GM23338 (cell line): Measurements from ENCODE around the gene RAB34. TPM values are rescaled to one million over a fixed set of nuclear protein-coding genes. Genes with fewer than 3 reads are reported as not detected.

Source experiments
- ATAC-seq: fragments of 200-7000 bp; cut with Tn5 transposase; 3 replicates; pipeline ENCODE4 v1.9.1; 2020
- DNase-seq: peaks from one replicate; pipeline ENCODE4 v3.0.0-alpha.2; 2015; ENCODE audit warnings: low spot score
- H2AFZ ChIP-seq: fragments of 200-600 bp; sonication (generic); 2 replicates; pipeline ENCODE4 v1.8.0; 2016; ENCODE audit warnings: antibody characterized with exemption, mild to moderate bottlenecking, moderate library complexity
- H3F3A ChIP-seq: fragments of 200-600 bp; sonication (generic); replicated peaks from 2 replicates; pipeline ENCODE4 v1.8.0; 2017; ENCODE audit warnings: antibody characterized with exemption, mixed run types, low read depth
- H3K27ac ChIP-seq: fragments of 200-600 bp; sonication (generic); 2 replicates; pipeline ENCODE4 v1.6.1; 2016; ENCODE audit warnings: low read depth
- H3K27me3 ChIP-seq: fragments of 200-600 bp; sonication (generic); 2 replicates; pipeline ENCODE4 v1.8.0; 2016; ENCODE audit warnings: mild to moderate bottlenecking, mixed run types, moderate library complexity; ENCODE audit not compliant: insufficient read depth
- H3K36me3 ChIP-seq: fragments of 200-600 bp; sonication (generic); 2 replicates; pipeline ENCODE4 v1.8.0; 2016; ENCODE audit warnings: mild to moderate bottlenecking; ENCODE audit not compliant: insufficient read depth
- H3K4me1 ChIP-seq: fragments of 200-600 bp; sonication (generic); 2 replicates; pipeline ENCODE4 v1.8.0; 2016; ENCODE audit warnings: mild to moderate bottlenecking, moderate library complexity; ENCODE audit not compliant: insufficient read depth
- H3K4me2 ChIP-seq: fragments of 200-600 bp; sonication (generic); 2 replicates; pipeline ENCODE4 v1.7.1; 2017; ENCODE audit warnings: mixed run types
- H3K4me3 ChIP-seq: fragments of 200-600 bp; sonication (generic); 2 replicates; pipeline ENCODE4 v1.6.1; 2016; ENCODE audit warnings: mixed run types
- H3K79me2 ChIP-seq: fragments of 200-600 bp; sonication (generic); replicated peaks from 2 replicates; pipeline ENCODE4 v1.8.0; 2017; ENCODE audit warnings: mild to moderate bottlenecking; ENCODE audit not compliant: insufficient read depth
- H3K9me2 ChIP-seq: fragments of 200-600 bp; sonication (generic); 2 replicates; pipeline ENCODE4 v1.8.0; 2017; ENCODE audit not compliant: insufficient read depth
- H4K20me1 ChIP-seq: fragments of 200-600 bp; sonication (generic); replicated peaks from 2 replicates; pipeline ENCODE4 v1.8.0; 2017; ENCODE audit warnings: mild to moderate bottlenecking; ENCODE audit not compliant: insufficient read depth
- H3K27ac Mint-ChIP-seq: 2 replicates; pipeline ENCODE4 v1.8.0; 2020; ENCODE audit warnings: inconsistent platforms, mild to moderate bottlenecking, moderate library complexity, mixed read lengths
- H3K27me3 Mint-ChIP-seq: 3 replicates; pipeline ENCODE4 v1.8.0; 2022; ENCODE audit warnings: low read depth, mild to moderate bottlenecking, moderate library complexity, mixed read lengths, inconsistent platforms; ENCODE audit not compliant: insufficient read depth, poor library complexity
- H3K36me3 Mint-ChIP-seq: 3 replicates; pipeline ENCODE4 v1.8.0; 2021; ENCODE audit warnings: low read depth, mild to moderate bottlenecking, inconsistent platforms, moderate library complexity, mixed read lengths
- H3K4me1 Mint-ChIP-seq: 3 replicates; pipeline ENCODE4 v1.8.0; 2020; ENCODE audit warnings: mild to moderate bottlenecking, inconsistent platforms, mixed read lengths
- H3K4me3 Mint-ChIP-seq: 3 replicates; pipeline ENCODE4 v1.8.0; 2021; ENCODE audit warnings: moderate library complexity, mild to moderate bottlenecking, inconsistent platforms, mixed read lengths
- H3K9me3 Mint-ChIP-seq: 3 replicates; pipeline ENCODE4 v1.8.0; 2020; ENCODE audit warnings: moderate library complexity, mild to moderate bottlenecking, inconsistent platforms, mixed read lengths
- CREB1 ChIP-seq: fragments of 250-450 bp; sonication (Bioruptor Pico); IDR thresholded peaks from 2 replicates; pipeline ENCODE4 v1.5.0; 2020; ENCODE audit warnings: low read depth, mild to moderate bottlenecking, moderate library complexity
- EZH2 ChIP-seq: fragments of 200-600 bp; sonication (generic); IDR thresholded peaks from one replicate; pipeline ENCODE4 v1.8.0; 2017; ENCODE audit warnings: antibody characterized with exemption, mild to moderate bottlenecking, low read depth; ENCODE audit not compliant: unreplicated experiment
- JUNB ChIP-seq: IDR thresholded peaks from one replicate; pipeline ENCODE4 v1.6.1; 2016; ENCODE audit warnings: antibody characterized with exemption; ENCODE audit not compliant: unreplicated experiment
- POLR2AphosphoS5 ChIP-seq: IDR thresholded peaks from 2 replicates; pipeline ENCODE4 v1.6.1; 2016; ENCODE audit warnings: antibody characterized with exemption, low read depth
- STAT1 ChIP-seq: IDR thresholded peaks from one replicate; pipeline ENCODE4 v1.6.1; 2016; ENCODE audit warnings: antibody characterized with exemption; ENCODE audit not compliant: unreplicated experiment
- ZNF114 ChIP-seq: fragments of 250-450 bp; sonication (Bioruptor Pico); IDR thresholded peaks from 2 replicates; pipeline ENCODE4 v1.5.0; 2020; ENCODE audit warnings: mild to moderate bottlenecking, moderate library complexity
- ZNF331 ChIP-seq: fragments of 250-450 bp; sonication (Bioruptor Pico); IDR thresholded peaks from 2 replicates; pipeline ENCODE4 v1.5.0; 2020; ENCODE audit warnings: low read depth, mild to moderate bottlenecking, moderate library complexity
- polyA plus RNA-seq: library from polyadenylated mRNA; unstranded; fragments of >200 nt; fragmentation: Nextera tagmentation; extraction: Ambion mirVana; gene quantifications from 2 replicates; pipeline ENCODE4 v1.2.1, GENCODE V29; 2016
- total RNA-seq: library from RNA; depleted of rRNA; stranded (reverse); fragments of >200 nt; shearing (Covaris generic); gene quantifications from 2 replicates; pipeline ENCODE4 v1.2.3, GENCODE V29; 2014
- TF ChIP-seq, protein P1 (sequence below), 2 experiments: fragments of 200-600 bp in 1 of 2; sonication (generic) in 1 of 2; conservative IDR thresholded peaks; 2 replicates each; pipeline versions ENCODE4 v1.5.1 to v1.6.1; 2016 to 2017; ENCODE audit warnings: antibody characterized with exemption in 2 of 2, low read depth in 2 of 2, mild to moderate bottlenecking in 2 of 2, moderate library complexity in 1 of 2
- TF ChIP-seq, protein P2 (sequence below): fragments of 250-450 bp; sonication (Bioruptor Pico); IDR thresholded peaks from 2 replicates; pipeline ENCODE4 v1.5.0; 2020; ENCODE audit warnings: mild to moderate bottlenecking, moderate library complexity

Gene RAB34
- total and polyA plus RNA-seq, 2 experiments from 2014 or later = 184 to 394 TPM

DNA sequence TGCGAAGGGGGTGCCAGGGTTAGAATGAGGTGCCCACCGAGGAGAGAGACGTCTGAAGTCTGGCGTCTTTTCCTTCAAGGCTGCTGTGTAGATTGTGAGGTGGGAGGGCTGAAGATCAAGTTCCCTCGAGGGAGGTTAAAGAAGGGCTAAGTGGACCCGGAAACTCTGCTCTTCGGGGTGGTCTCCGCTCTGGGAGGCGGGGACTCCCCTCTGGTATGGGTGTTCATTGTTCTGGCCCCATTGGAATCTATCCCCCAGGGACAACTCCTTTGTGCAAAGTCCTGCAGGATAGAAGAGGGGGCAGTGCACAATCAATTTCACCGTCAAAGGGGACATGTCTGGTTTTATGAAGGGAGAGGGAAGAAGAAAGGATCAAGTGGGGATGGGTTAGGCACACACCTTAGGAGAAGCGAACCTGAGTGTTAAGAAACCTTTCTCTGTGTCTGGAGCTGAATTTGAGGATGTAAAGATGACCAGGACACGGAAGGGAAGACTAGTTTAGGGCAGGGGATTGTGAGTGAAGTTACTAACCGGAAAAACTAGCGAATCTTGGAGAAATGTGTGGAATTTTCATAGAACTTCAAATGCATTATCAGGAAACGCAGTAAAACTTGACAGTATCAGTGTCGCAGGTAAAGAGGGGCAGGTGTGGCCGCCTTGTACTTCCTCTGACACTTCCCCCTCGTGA is 809 bp upstream of the RAB34 start (continued):
- TF ChIP-seq STAT1 = no peak

DNA sequence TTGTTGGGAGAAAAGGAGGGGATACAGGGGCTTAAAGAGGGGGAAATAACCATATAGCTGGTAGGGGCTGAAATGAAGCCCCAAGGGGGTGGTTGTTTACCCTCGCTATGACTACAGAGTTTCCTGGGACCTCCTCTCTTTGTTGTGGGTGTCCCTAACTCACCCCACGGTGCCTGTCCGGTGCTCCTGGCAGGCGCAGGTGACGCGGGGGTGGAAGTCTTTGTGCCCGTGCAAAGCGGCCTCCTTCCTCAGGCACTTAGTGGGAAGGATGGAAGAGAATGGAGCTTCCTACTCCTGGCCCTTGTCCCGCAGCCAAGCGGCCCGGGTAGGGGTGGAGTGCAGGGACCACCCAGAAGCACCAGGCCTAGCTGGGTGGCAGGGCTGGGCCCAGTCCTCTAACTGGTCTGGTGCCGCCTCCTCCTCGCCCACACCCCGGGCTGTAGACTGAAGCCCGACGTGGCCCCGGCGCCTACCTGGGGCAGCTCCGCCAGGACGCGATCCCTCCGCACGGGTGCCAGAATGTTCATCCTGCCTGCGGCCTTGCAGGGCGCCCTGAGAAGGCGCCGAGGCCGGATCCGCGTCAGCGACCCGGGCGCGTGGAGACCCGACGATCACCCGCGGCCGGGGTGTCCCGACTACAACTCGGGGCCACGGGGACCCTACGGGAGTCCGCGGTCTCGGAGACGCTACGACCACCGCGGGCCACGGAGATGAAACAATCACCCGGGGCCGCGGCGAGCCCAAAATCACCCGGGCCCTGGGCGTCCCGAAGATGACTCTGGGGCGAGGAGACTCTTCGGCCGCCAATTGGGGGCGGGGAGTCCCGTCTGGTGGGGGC is 709 bp downstream of the RAB34 start:
- ATAC-seq (peak; percentile 14), DNase-seq (peak; percentile 66)
- Mint-ChIP-seq H3K4me1 (peaks cover 49% of the 10 kb centered on the region), H3K27me3 (peaks cover 32% of the 10 kb centered on the region), H3K27ac (peak overlapping the region; percentile 92), H3K9me3 (peaks cover 5% of the 10 kb centered on the region), H3K36me3 (peaks cover 62% of the 10 kb centered on the region), H3K4me3 (peak overlapping the region; percentile 100)
- TF ChIP-seq ZNF114 (CRISPR knock-in tag) (no peak), POLR2AphosphoS5 (no peak), STAT1 (no peak), CREB1 (no peak)
- Histone ChIP-seq H3K4me1 (peaks cover 31% of the 10 kb centered on the region), H3K4me2 (peak overlapping the region; percentile 84), H3K27ac (peak overlapping the region; percentile 81), H3K27me3 (no peaks in the 10 kb centered on the region), H3K36me3 (peaks cover 29% of the 10 kb centered on the region), H2AFZ (no peak overlapping the region), H4K20me1 (peaks cover 18% of the 10 kb centered on the region), H3K79me2 (peaks cover 42% of the 10 kb centered on the region), H3K4me3 (peak overlapping the region; percentile 98), H3F3A (peaks cover 50% of the 10 kb centered on the region), H3K9me2 (no peaks in the 10 kb centered on the region)

DNA sequence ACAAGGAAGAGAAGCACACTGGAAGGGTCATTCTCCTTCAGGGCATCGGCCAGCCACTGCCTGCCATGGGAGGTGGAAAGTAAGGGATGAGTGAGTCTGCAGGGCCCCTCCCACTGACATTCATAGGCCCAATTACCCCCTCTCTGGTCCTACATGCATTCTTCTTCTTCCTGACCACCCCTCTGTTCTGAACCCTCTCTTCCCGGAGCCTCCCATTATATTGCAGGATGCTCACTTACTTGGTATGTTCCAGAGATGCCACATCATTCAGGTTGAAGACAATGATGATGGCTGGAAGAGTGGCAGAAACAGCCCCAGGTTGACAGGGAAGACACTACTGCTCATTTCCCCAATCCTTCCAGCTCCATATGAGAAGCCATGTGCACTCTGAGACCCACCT is 2.5 kb downstream of the RAB34 start:
- Histone ChIP-seq H3K79me2 (peaks cover 29% of the 10 kb centered on the region), H3K9me2 (no peaks in the 10 kb centered on the region), H3K27ac (no peak overlapping the region), H3K36me3 (peaks cover 13% of the 10 kb centered on the region; the same call in 1 of the 2 replicates), H4K20me1 (peaks cover 3% of the 10 kb centered on the region; the same call in 1 of the 2 replicates), H3K4me2 (peak overlapping the region; percentile 84; the same call in 1 of the 2 replicates), H3K27me3 (no peaks in the 10 kb centered on the region), H3F3A (peaks cover 42% of the 10 kb centered on the region), H2AFZ (no peak overlapping the region), H3K4me3 (no peak overlapping the region), H3K4me1 (peaks cover 21% of the 10 kb centered on the region)
- ATAC-seq = no peak
- H3K27me3 Mint-ChIP-seq = peaks cover 35% of the 10 kb centered on the region
- H3K36me3 Mint-ChIP-seq = peaks cover 48% of the 10 kb centered on the region
- H3K4me3 Mint-ChIP-seq = peak overlapping the region; percentile 100; the same call in 2 of the 3 replicates
- H3K9me3 Mint-ChIP-seq = no peaks in the 10 kb centered on the region; the same call in 1 of the 3 replicates
- no peak overlapping the region for H3K27ac Mint-ChIP-seq
- peaks cover 36% of the 10 kb centered on the region for H3K4me1 Mint-ChIP-seq
- no peak for DNase-seq
- no peak for TF ChIP-seq JUNB
- TF ChIP-seq ZNF331 (CRISPR knock-in tag) = no peak
- TF ChIP-seq, protein P1, sequence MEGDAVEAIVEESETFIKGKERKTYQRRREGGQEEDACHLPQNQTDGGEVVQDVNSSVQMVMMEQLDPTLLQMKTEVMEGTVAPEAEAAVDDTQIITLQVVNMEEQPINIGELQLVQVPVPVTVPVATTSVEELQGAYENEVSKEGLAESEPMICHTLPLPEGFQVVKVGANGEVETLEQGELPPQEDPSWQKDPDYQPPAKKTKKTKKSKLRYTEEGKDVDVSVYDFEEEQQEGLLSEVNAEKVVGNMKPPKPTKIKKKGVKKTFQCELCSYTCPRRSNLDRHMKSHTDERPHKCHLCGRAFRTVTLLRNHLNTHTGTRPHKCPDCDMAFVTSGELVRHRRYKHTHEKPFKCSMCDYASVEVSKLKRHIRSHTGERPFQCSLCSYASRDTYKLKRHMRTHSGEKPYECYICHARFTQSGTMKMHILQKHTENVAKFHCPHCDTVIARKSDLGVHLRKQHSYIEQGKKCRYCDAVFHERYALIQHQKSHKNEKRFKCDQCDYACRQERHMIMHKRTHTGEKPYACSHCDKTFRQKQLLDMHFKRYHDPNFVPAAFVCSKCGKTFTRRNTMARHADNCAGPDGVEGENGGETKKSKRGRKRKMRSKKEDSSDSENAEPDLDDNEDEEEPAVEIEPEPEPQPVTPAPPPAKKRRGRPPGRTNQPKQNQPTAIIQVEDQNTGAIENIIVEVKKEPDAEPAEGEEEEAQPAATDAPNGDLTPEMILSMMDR (conservative IDR thresholded peaks at IDR 0.05; ENCODE audit: low read depth in 2 of 2) = no peak
- TF ChIP-seq CREB1 = no peak
- no peak for TF ChIP-seq POLR2AphosphoS5
- no peak for TF ChIP-seq STAT1
- TF ChIP-seq ZNF114 (CRISPR knock-in tag) = no peak
- TF ChIP-seq EZH2 = no peak
- TF ChIP-seq, protein P2, sequence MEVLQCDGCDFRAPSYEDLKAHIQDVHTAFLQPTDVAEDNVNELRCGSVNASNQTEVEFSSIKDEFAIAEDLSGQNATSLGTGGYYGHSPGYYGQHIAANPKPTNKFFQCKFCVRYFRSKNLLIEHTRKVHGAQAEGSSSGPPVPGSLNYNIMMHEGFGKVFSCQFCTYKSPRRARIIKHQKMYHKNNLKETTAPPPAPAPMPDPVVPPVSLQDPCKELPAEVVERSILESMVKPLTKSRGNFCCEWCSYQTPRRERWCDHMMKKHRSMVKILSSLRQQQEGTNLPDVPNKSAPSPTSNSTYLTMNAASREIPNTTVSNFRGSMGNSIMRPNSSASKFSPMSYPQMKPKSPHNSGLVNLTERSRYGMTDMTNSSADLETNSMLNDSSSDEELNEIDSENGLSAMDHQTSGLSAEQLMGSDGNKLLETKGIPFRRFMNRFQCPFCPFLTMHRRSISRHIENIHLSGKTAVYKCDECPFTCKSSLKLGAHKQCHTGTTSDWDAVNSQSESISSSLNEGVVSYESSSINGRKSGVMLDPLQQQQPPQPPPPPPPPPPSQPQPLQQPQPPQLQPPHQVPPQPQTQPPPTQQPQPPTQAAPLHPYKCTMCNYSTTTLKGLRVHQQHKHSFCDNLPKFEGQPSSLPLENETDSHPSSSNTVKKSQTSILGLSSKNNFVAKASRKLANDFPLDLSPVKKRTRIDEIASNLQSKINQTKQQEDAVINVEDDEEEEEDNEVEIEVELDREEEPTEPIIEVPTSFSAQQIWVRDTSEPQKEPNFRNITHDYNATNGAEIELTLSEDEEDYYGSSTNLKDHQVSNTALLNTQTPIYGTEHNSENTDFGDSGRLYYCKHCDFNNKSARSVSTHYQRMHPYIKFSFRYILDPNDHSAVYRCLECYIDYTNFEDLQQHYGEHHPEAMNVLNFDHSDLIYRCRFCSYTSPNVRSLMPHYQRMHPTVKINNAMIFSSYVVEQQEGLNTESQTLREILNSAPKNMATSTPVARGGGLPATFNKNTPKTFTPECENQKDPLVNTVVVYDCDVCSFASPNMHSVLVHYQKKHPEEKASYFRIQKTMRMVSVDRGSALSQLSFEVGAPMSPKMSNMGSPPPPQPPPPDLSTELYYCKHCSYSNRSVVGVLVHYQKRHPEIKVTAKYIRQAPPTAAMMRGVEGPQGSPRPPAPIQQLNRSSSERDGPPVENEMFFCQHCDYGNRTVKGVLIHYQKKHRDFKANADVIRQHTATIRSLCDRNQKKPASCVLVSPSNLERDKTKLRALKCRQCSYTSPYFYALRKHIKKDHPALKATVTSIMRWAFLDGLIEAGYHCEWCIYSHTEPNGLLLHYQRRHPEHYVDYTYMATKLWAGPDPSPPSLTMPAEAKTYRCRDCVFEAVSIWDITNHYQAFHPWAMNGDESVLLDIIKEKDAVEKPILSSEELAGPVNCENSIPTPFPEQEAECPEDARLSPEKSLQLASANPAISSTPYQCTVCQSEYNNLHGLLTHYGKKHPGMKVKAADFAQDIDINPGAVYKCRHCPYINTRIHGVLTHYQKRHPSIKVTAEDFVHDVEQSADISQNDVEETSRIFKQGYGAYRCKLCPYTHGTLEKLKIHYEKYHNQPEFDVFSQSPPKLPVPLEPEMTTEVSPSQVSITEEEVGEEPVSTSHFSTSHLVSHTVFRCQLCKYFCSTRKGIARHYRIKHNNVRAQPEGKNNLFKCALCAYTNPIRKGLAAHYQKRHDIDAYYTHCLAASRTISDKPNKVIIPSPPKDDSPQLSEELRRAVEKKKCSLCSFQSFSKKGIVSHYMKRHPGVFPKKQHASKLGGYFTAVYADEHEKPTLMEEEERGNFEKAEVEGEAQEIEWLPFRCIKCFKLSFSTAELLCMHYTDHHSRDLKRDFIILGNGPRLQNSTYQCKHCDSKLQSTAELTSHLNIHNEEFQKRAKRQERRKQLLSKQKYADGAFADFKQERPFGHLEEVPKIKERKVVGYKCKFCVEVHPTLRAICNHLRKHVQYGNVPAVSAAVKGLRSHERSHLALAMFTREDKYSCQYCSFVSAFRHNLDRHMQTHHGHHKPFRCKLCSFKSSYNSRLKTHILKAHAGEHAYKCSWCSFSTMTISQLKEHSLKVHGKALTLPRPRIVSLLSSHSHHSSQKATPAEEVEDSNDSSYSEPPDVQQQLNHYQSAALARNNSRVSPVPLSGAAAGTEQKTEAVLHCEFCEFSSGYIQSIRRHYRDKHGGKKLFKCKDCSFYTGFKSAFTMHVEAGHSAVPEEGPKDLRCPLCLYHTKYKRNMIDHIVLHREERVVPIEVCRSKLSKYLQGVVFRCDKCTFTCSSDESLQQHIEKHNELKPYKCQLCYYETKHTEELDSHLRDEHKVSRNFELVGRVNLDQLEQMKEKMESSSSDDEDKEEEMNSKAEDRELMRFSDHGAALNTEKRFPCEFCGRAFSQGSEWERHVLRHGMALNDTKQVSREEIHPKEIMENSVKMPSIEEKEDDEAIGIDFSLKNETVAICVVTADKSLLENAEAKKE (CRISPR knock-in tag) = no peak
